NCI-H2171 treated with DMSO at 0.1 percent for 48 hours (cell line): ENCODE data around the gene MRAP.

ENCODE experiments used
- DNase-seq: peaks from one replicate; lab custom pipeline; 2025; lab: John Stamatoyannopoulos, UW

Gene MRAP

DNA sequence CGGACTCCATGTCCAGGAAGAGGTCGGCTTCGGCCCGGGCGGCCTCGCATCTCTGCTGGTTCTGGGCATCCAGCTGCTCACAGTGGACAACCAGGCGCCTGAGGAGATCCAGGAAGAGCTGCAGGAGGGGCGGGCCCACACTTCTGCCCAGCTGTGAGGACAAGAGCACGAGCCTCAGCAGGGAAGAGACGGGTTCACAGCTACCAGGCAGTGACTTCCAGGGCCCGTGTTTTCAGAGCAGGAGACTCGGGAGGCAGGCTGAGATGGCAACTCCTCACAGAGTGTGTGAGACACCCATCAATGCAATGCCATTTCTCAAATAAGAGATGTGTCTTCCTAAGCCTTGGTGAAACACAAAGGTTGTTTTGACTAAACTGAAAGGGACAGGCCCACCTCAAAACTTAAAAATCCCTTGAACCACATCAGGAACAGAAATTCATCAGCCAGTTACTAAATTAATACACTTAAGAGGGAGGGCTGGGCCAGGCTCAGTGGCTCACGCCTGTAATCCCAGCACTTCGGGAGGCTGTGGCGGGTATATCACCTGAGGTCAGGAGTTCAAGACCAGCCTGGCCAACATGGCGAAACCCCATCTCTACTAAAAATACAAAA is 50.8 kb downstream of the MRAP start:
- DNase-seq: no peak

GRCh38 chr21:32350211-32350980 is 51.7 kb downstream of the MRAP start:
- no peak for DNase-seq

- no peak for DNase-seq
Observed at GRCh38 chr21:32350981-32351380, 52.3 kb downstream of the MRAP start.

DNA sequence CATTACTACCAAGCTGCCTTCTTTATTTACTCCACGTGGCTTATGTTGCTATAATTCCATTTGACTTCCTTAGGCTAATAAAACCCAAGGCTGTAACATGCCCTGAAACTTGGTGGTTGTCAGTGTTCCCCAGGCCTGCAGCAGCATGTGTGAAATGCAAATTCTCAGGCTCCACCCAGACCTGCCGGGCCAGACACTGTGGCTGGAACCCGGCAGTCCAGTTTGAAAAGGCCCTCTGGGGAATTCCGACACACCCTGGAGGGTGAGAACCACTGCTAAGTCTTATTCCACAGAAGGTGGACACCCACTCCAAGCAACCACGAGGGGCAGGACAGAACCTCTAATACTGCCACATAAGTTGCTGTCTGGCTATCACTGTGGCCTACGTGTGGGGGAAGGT is 52.8 kb downstream of the MRAP start:
- DNase-seq: no peak

- no peak for DNase-seq
Observed at GRCh38 chr21:32352526-32352925, 53.9 kb downstream of the MRAP start.

DNA sequence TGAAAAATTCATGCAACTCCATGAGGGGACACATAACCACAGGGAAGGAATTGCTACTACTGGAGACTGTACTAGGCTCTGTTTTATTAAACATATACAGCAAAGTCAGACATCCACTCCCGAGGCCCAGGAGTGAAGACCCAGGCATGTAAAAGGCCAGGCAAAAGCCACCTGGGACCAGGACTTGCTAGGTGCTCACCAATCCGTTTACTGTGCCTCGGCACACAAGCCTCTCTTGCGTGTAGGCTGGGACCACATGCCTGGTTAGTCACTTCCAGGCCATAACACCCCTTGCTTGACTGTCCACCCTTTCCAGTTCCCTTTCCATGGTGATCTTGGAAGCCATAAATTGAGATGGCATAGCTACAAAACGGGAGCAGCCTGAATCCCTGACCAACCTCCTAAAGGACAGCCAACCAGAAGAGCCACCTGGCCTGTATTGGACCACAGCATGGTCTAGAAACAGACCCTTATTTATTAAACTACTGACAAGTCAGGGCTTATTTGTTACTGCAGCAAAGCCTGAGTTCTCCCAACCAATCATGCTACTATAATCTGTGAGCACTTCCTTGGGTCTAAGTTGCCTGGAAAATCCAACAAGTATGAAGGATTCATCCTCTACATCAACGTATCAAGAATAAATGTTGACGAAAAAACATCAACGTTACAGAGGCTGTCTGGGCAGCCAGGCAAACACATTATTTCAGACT is 54.5 kb downstream of the MRAP start:
- no peak for DNase-seq

GRCh38 chr21:32356874-32357395 is 58.3 kb downstream of the MRAP start:
- DNase-seq: no peak

DNA sequence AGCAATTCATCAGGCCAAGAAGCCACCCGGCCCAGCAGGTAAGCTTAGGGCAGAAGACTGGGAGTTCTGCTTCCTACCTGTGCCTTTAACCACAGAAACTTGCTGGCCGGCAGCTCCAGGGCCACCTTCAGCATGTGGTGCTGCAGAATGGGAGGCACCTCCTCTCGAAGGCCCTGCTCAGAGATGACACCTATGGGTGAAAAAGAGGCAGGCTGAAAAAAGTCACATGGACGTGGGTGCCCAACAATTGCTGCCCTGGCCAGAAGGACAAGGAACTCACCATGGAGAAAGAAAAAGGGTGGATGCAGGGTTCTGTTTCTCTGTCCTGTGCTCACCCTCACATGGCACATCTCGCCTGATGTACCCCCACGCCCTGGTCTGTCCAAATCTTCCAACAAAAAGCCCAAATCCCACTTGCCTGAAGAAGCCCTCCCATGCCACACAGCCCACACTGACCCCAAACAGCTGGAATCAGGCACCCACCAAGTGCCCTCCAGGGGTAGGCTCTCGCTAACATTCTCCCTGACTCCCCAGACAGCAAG is 61.1 kb downstream of the MRAP start:
- DNase-seq: no peak

- no peak for DNase-seq
Observed at GRCh38 chr21:32360401-32360975, 61.8 kb downstream of the MRAP start.
